Measurements from ENCODE around the gene FAM114A1.
"Not testable (repeated sequence)": the region's sequence is repeated elsewhere in the genome, so short reads cannot be mapped to it uniquely, and the experiment has no call there.

FAM114A1 gene

GRCh38 chr4:38904682-38905081 lies 37.1 kb downstream of the FAM114A1 start:
- no peak overlapping the region for H3K4me3 ChIP-seq (ENCODE audit: low read depth, low read length)
- no peak for TF ChIP-seq CTCF (IDR thresholded peaks at IDR 0.05; ENCODE audit: low read depth, low read length)
- in situ Hi-C loops (cut with HindIII; ENCODE audit: low sequenced_read_pairs): no loop called here
- no peak for DNase-seq (ENCODE audit: low read depth, low spot score)

DNA sequence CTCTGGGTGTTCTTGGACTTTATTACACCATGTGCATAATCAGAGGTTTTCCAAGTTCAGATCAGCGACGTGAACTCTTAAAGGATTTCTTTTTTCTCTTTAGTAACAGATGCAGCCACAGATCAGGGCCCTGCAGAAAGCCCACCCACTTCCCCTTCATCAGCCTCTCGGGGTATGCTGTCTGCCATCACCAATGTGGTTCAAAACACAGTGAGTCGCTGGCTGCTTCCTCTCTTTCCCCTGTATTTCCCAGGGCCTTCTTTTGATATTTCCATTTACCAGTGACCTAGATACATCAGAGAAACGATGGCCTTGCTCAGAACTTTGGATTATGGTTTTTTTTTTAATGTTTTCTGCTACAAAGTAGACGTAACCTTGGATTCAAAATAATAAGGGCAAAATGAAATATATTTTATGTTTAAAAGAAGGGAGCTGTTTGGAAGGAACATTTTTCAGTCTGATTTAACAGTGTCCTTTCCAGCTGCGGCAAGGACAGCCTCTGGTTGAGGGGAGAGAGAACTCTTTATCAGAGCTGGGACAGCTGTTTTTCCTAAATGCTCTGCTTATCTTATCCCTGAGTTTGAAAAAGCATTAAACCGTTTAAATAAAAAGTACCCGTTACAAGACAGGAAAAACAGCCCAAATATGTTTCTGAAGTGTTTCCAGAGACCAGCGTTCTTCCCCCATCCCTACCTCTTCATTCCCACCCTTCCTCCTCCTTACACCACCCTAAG lies 38.2 kb downstream of the FAM114A1 start:
- DNase-seq (ENCODE audit: low read depth, low spot score): no peak
- no peak for TF ChIP-seq CTCF (IDR thresholded peaks at IDR 0.05; ENCODE audit: low read depth, low read length)
- in situ Hi-C loops (cut with HindIII; ENCODE audit: low sequenced_read_pairs): no loop called here
- H3K4me3 ChIP-seq (ENCODE audit: low read depth, low read length): no peak overlapping the region

DNA sequence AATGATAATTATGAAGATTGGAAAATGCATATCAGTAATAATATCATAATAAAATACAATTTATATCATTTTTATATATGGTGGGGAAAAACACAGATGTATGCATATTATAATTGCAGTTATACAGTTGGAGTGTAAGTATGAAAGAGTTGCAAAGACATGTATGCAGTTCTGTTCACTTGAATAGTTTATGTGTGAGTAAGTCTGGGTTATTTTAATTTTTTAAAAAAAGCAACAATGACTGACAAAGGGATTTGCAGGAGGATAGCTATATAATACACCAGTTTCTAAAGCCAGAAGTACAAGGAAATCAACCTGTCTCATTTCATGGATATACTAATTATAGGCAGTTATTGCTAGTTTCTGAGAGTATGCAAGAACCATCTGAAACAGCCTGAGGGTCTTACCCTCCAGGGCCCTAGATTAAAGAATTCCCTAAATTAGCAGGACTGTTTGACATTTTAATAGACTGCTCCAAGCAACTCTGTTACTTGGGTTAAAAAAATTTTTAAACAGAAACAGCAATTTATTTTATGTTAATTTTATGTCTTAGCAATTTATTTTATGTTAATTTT lies 40.2 kb downstream of the FAM114A1 start:
- in situ Hi-C loops (cut with HindIII; ENCODE audit: low sequenced_read_pairs): no loop called here
- no peak for TF ChIP-seq CTCF (IDR thresholded peaks at IDR 0.05; ENCODE audit: low read depth, low read length)
- DNase-seq (ENCODE audit: low read depth, low spot score): no peak
- no peak overlapping the region for H3K4me3 ChIP-seq (ENCODE audit: low read depth, low read length)

- no peak for TF ChIP-seq CTCF (IDR thresholded peaks at IDR 0.05; ENCODE audit: low read depth, low read length)
- H3K4me3 ChIP-seq (ENCODE audit: low read depth, low read length): no peak overlapping the region
- in situ Hi-C loops (cut with HindIII; ENCODE audit: low sequenced_read_pairs): no loop called here
- no peak for DNase-seq (ENCODE audit: low read depth, low spot score)
Observed at GRCh38 chr4:38909015-38909414, 41.4 kb downstream of the FAM114A1 start.

- DNase-seq (ENCODE audit: low read depth, low spot score): no peak
- in situ Hi-C loops (cut with HindIII; ENCODE audit: low sequenced_read_pairs): no loop called here
- no peak for TF ChIP-seq CTCF (IDR thresholded peaks at IDR 0.05; ENCODE audit: low read depth, low read length)
- H3K4me3 ChIP-seq (ENCODE audit: low read depth, low read length): no peak overlapping the region
Observed at GRCh38 chr4:38911257-38911656, 43.7 kb downstream of the FAM114A1 start.

DNA sequence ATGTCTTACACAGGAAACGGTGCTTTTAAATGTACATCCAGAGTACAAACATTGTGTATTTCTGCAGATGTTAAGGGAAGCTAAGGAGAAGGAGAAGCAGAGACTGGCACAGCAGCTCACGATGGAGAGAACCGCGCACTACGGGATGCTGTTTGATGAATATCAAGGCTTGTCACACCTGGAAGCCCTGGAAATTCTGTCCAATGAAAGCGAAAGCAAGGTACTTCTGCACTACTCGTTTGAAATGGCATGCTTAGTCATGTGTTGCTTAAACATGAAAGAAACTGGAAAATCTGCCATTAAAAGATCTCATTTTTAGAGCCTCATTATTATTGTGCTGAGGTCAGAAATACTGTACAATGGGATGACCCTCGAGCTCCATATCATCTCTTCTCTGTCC lies 47.2 kb downstream of the FAM114A1 start:
- no peak overlapping the region for H3K4me3 ChIP-seq (ENCODE audit: low read depth, low read length)
- in situ Hi-C loops (cut with HindIII; ENCODE audit: low sequenced_read_pairs): no loop called here
- no peak for TF ChIP-seq CTCF (IDR thresholded peaks at IDR 0.05; ENCODE audit: low read depth, low read length)
- no peak for DNase-seq (ENCODE audit: low read depth, low spot score)

GRCh38 chr4:38916267-38916666 lies 48.7 kb downstream of the FAM114A1 start:
- H3K4me3 ChIP-seq (ENCODE audit: low read depth, low read length); in situ Hi-C loops (cut with HindIII; ENCODE audit: low sequenced_read_pairs): not testable (repeated sequence)

More at GRCh38 chr4:38916267-38916666, 48.7 kb downstream of the FAM114A1 start:
- not testable (repeated sequence) for DNase-seq (ENCODE audit: low read depth, low spot score)
